Activated CD4-positive, alpha-beta T cell treated with anti-CD3 and anti-CD28 coated beads, Interleukin-2, amount 50 U/mL, for 4 hours (primary cell): ENCODE data around the gene PCDHGA1.

Experiments
- DNase-seq, 2 experiments: peaks; one replicate each; pipeline ENCODE4 v3.0.0-alpha.2; 2020

The PCDHGA1 gene

GRCh38 chr5:141547921-141548320 lies 217.6 kb downstream of the PCDHGA1 start:
- no peak for DNase-seq

- peak; percentile 71 to 72 for DNase-seq
These were observed 227.4 kb downstream of the PCDHGA1 start for GRCh38 chr5:141557681-141558136.

- no peak for DNase-seq
These were observed 227.8 kb downstream of the PCDHGA1 start for GRCh38 chr5:141558150-141558549.

- DNase-seq, result no peak
These were observed 229.1 kb downstream of the PCDHGA1 start for GRCh38 chr5:141559461-141559860.

- no peak for DNase-seq
These were observed 229.8 kb downstream of the PCDHGA1 start for GRCh38 chr5:141560151-141560550.

- DNase-seq, result no peak
These were observed 230.6 kb downstream of the PCDHGA1 start for GRCh38 chr5:141560725-141561483.
